Measurements from ENCODE around the gene UFD1. TPM values are rescaled to one million over a fixed set of nuclear protein-coding genes. Genes with fewer than 3 reads are reported as not detected.

The UFD1 gene
- total and polyA plus RNA-seq, 2 donors from 2014 or later, result 56.2 to 67.8 TPM

- peaks cover 0 to 2% (median 0%) of the 10 kb centered on the region in 3 donors for H3K36me3 ChIP-seq (ENCODE audit: control insufficient read depth in 2 of 3, insufficient read depth in 3 of 3, low read length in 3 of 3)
- no peak overlapping the region for H3K4me3 ChIP-seq (ENCODE audit: low read length in 3 of 3)
- intact Hi-C loops (cut with DNase I), result no loop called here
- H3K27ac ChIP-seq (ENCODE audit: low read depth in 2 of 2, low read length in 2 of 2), result no peak overlapping the region
- no peaks in the 10 kb centered on the region for H3K9me3 ChIP-seq (ENCODE audit: control insufficient read depth in 2 of 3, insufficient read depth in 1 of 3, low read length in 3 of 3)
- DNase-seq, result no peak
- TF ChIP-seq, protein P1, sequence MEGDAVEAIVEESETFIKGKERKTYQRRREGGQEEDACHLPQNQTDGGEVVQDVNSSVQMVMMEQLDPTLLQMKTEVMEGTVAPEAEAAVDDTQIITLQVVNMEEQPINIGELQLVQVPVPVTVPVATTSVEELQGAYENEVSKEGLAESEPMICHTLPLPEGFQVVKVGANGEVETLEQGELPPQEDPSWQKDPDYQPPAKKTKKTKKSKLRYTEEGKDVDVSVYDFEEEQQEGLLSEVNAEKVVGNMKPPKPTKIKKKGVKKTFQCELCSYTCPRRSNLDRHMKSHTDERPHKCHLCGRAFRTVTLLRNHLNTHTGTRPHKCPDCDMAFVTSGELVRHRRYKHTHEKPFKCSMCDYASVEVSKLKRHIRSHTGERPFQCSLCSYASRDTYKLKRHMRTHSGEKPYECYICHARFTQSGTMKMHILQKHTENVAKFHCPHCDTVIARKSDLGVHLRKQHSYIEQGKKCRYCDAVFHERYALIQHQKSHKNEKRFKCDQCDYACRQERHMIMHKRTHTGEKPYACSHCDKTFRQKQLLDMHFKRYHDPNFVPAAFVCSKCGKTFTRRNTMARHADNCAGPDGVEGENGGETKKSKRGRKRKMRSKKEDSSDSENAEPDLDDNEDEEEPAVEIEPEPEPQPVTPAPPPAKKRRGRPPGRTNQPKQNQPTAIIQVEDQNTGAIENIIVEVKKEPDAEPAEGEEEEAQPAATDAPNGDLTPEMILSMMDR (IDR thresholded peaks at IDR 0.05; ENCODE audit: borderline replicate concordance, extremely low read depth, insufficient read depth), result no peak
- H3K4me1 ChIP-seq (ENCODE audit: control insufficient read depth in 2 of 3, insufficient read depth in 2 of 3, low read depth in 1 of 3, low read length in 3 of 3), result peaks cover 0 to 12% (median 5%) of the 10 kb centered on the region in 3 donors
- FAIRE-seq, result no peak
- no peaks in the 10 kb centered on the region for H3K27me3 ChIP-seq (ENCODE audit: control insufficient read depth, insufficient read depth, low read length)
- no peak overlapping the region for H3K9ac ChIP-seq (ENCODE audit: low read length in 3 of 3)
These were observed 58.7 kb downstream of the UFD1 start for GRCh38 chr22:19420321-19420720.

- H3K9me3 ChIP-seq (ENCODE audit: control insufficient read depth in 2 of 3, insufficient read depth in 1 of 3, low read length in 3 of 3), result no peaks in the 10 kb centered on the region
- H3K4me3 ChIP-seq (ENCODE audit: low read length in 3 of 3), result no peak overlapping the region
- peaks cover 0 to 12% (median 5%) of the 10 kb centered on the region in 3 donors for H3K4me1 ChIP-seq (ENCODE audit: control insufficient read depth in 2 of 3, insufficient read depth in 2 of 3, low read depth in 1 of 3, low read length in 3 of 3)
- H3K27me3 ChIP-seq (ENCODE audit: control insufficient read depth, insufficient read depth, low read length), result no peaks in the 10 kb centered on the region
- intact Hi-C loops (cut with DNase I), result no loop called here
- FAIRE-seq (no peak), DNase-seq (no peak)
- no peaks in the 10 kb centered on the region for H3K36me3 ChIP-seq (ENCODE audit: control insufficient read depth in 2 of 3, insufficient read depth in 3 of 3, low read length in 3 of 3)
- TF ChIP-seq, protein P1 (IDR thresholded peaks at IDR 0.05; ENCODE audit: borderline replicate concordance, extremely low read depth, insufficient read depth), result no peak
- H3K9ac ChIP-seq (ENCODE audit: low read length in 3 of 3), result no peak overlapping the region
- H3K27ac ChIP-seq (ENCODE audit: low read depth in 2 of 2, low read length in 2 of 2), result no peak overlapping the region
These were observed 59.4 kb downstream of the UFD1 start for GRCh38 chr22:19419464-19420178.

- Histone ChIP-seq H3K4me1 (ENCODE audit: control insufficient read depth in 2 of 3, insufficient read depth in 2 of 3, low read depth in 1 of 3, low read length in 3 of 3) (peaks cover 0 to 12% (median 5%) of the 10 kb centered on the region in 3 donors), H3K4me3 (ENCODE audit: low read length in 3 of 3) (no peak overlapping the region), H3K9ac (ENCODE audit: low read length in 3 of 3) (no peak overlapping the region), H3K27ac (ENCODE audit: low read depth in 2 of 2, low read length in 2 of 2) (no peak overlapping the region), H3K27me3 (ENCODE audit: control insufficient read depth, insufficient read depth, low read length) (no peaks in the 10 kb centered on the region), H3K36me3 (ENCODE audit: control insufficient read depth in 2 of 3, insufficient read depth in 3 of 3, low read length in 3 of 3) (no peaks in the 10 kb centered on the region), H3K9me3 (ENCODE audit: control insufficient read depth in 2 of 3, insufficient read depth in 1 of 3, low read length in 3 of 3) (no peaks in the 10 kb centered on the region)
- DNase-seq (no peak), FAIRE-seq (no peak)
- TF ChIP-seq, protein P1 (IDR thresholded peaks at IDR 0.05; ENCODE audit: borderline replicate concordance, extremely low read depth, insufficient read depth), result no peak
- intact Hi-C loops (cut with DNase I), result no loop called here
These were observed 59.9 kb downstream of the UFD1 start for GRCh38 chr22:19419086-19419463.

All from kidney (tissue), 14 donors.